Endothelial cell of umbilical vein (primary cell): ENCODE measurements around the gene WAPL. TPM values are rescaled to one million over a fixed set of nuclear protein-coding genes. Genes with fewer than 3 reads are reported as not detected.
A peak's percentile ranks its signal among the peaks of the same experiment; 100 is the strongest.

Experiments used
- BruUV-seq: library from RNA; stranded (reverse); fragments of 400-500 nt; replicated peaks from 2 replicates; lab custom pipeline; 2021; lab: Mats Ljungman, UMichigan
- CTCF ChIA-PET: fragments of 300-600, 350-600 bp; sonication (Branson Sonifier 250); formaldehyde crosslinking; loops from one replicate; lab custom pipeline; 2021; ENCODE audit warnings: antibody characterized with exemption, inconsistent platforms; lab: Charles Lee
- POLR2A ChIA-PET: fragments of 300-600, 350-600 bp; sonication (Branson Sonifier 250); formaldehyde crosslinking; loops from one replicate; lab custom pipeline; 2021; ENCODE audit warnings: antibody characterized with exemption, inconsistent platforms; lab: Charles Lee
- DNase-seq: peaks from one replicate; pipeline ENCODE4 v3.0.0-alpha.2; 2011; ENCODE audit warnings: low read depth, low spot score
- FAIRE-seq: peaks from 2 replicates; lab custom pipeline; 2011; peaks lifted over from hg19 to GRCh38; lab: Jason Lieb, UNC
- H2AFZ ChIP-seq: 2 replicates; pipeline ENCODE4 v1.6.0; 2012; ENCODE audit warnings: low read depth, low read length, control low read depth, inconsistent platforms
- H3K27ac ChIP-seq: 2 replicates; pipeline ENCODE4 v1.5.1; 2011; ENCODE audit warnings: low read depth, mild to moderate bottlenecking, control low read depth, low read length, moderate library complexity; ENCODE audit not compliant: insufficient read depth
- H3K27me3 ChIP-seq, 2 experiments: 2 replicates each; pipeline versions ENCODE4 v1.6.0 to v1.6.1; 2011; ENCODE audit warnings: low read length in 2 of 2, mixed read lengths in 1 of 2; ENCODE audit not compliant: control insufficient read depth in 2 of 2, insufficient read depth in 2 of 2
- H3K36me3 ChIP-seq, 2 experiments: 2 replicates in 1 of 2; 3 replicates in 1 of 2; pipeline ENCODE4 v1.5.1; 2011; ENCODE audit warnings: low read length in 2 of 2, mild to moderate bottlenecking in 1 of 2, moderate library complexity in 1 of 2; ENCODE audit not compliant: control insufficient read depth in 2 of 2, insufficient read depth in 2 of 2; ENCODE audit errors: extremely low read depth in 1 of 2
- H3K4me1 ChIP-seq: 3 replicates; pipeline ENCODE4 v1.5.1; 2011; ENCODE audit warnings: mild to moderate bottlenecking, low read length; ENCODE audit not compliant: control insufficient read depth, insufficient read depth; ENCODE audit errors: extremely low read depth
- H3K4me2 ChIP-seq: 2 replicates; pipeline ENCODE4 v1.6.1; 2011; ENCODE audit warnings: low read length, control low read depth, mixed read lengths; ENCODE audit not compliant: insufficient read depth
- H3K4me3 ChIP-seq, 3 experiments: fragments of 200-600 bp in 1 of 3; sonication (generic), shearing (Covaris generic) in 1 of 3; replicated peaks in 1 of 3; 2 replicates each; pipeline ENCODE4 v1.5.1; 2011 to 2016; ENCODE audit warnings: control low read depth in 3 of 3, low read length in 3 of 3, mild to moderate bottlenecking in 2 of 3, inconsistent platforms in 1 of 3, low read depth in 1 of 3, moderate library complexity in 1 of 3; ENCODE audit not compliant: insufficient read depth in 1 of 3
- H3K79me2 ChIP-seq: 2 replicates; pipeline ENCODE4 v1.6.0; 2012; ENCODE audit warnings: low read length, inconsistent platforms; ENCODE audit not compliant: control insufficient read depth, insufficient read depth
- H3K9ac ChIP-seq: replicated peaks from 2 replicates; pipeline ENCODE3; 2011; ENCODE audit warnings: low read length, control low read depth; ENCODE audit not compliant: insufficient read depth; ENCODE audit errors: extremely low read depth
- H3K9me1 ChIP-seq: replicated peaks from 3 replicates; pipeline ENCODE4 v1.6.0; 2011; ENCODE audit warnings: mild to moderate bottlenecking, low read length; ENCODE audit not compliant: control insufficient read depth, insufficient read depth; ENCODE audit errors: extremely low read depth
- H3K9me3 ChIP-seq: replicated peaks from 2 replicates; pipeline ENCODE4 v1.5.1; 2012; ENCODE audit warnings: low read length, inconsistent platforms; ENCODE audit not compliant: control insufficient read depth, insufficient read depth
- H4K20me1 ChIP-seq: replicated peaks from 2 replicates; pipeline ENCODE3; 2011; ENCODE audit warnings: mild to moderate bottlenecking, low read length; ENCODE audit not compliant: control insufficient read depth, insufficient read depth; ENCODE audit errors: extremely low read depth
- CTCF ChIP-seq, 2 donors: IDR thresholded peaks; 1 replicate in 1 of 2; 2 replicates in 1 of 2; pipeline ENCODE4 v1.5.1; 2011; ENCODE audit warnings: low read length in 2 of 2, mild to moderate bottlenecking in 2 of 2, moderate library complexity in 2 of 2, control low read depth in 1 of 2, inconsistent platforms in 1 of 2, low read depth in 1 of 2; ENCODE audit not compliant: insufficient read depth in 1 of 2; ENCODE audit errors: extremely low read depth in 1 of 2
- EZH2 ChIP-seq: IDR thresholded peaks from 2 replicates; pipeline ENCODE4 v1.6.1; 2012; ENCODE audit warnings: borderline replicate concordance, low read depth, mild to moderate bottlenecking, moderate library complexity, low read length, inconsistent platforms; ENCODE audit not compliant: severe bottlenecking
- FOS ChIP-seq: IDR thresholded peaks from 2 replicates; pipeline ENCODE4 v1.6.1; 2011; ENCODE audit warnings: mild to moderate bottlenecking, low read length, moderate library complexity, borderline replicate concordance; ENCODE audit not compliant: insufficient read depth
- GATA2 ChIP-seq: IDR thresholded peaks from 2 replicates; pipeline ENCODE4 v1.7.0; 2011; ENCODE audit warnings: low read depth, mild to moderate bottlenecking, moderate library complexity, mixed read lengths, low read length; ENCODE audit not compliant: insufficient read length, insufficient read depth
- JUN ChIP-seq: IDR thresholded peaks from 2 replicates; pipeline ENCODE4 v1.6.1; 2011; ENCODE audit warnings: borderline replicate concordance, low read depth; ENCODE audit not compliant: insufficient read length, insufficient read depth
- MAX ChIP-seq: IDR thresholded peaks from 2 replicates; pipeline ENCODE4 v1.6.1; 2011; ENCODE audit not compliant: insufficient read depth, insufficient read length
- MYC ChIP-seq: IDR thresholded peaks from one replicate; pipeline ENCODE4 v1.6.1; 2011; ENCODE audit warnings: mild to moderate bottlenecking, low read depth, low read length
- POLR2A ChIP-seq: IDR thresholded peaks from 2 replicates; pipeline ENCODE4 v1.6.1; 2012; ENCODE audit warnings: low read depth, mild to moderate bottlenecking, control low read depth, low read length
- POLR2AphosphoS5 ChIP-seq: IDR thresholded peaks from 2 replicates; pipeline ENCODE4 v1.6.1; 2012; ENCODE audit warnings: low read depth, mild to moderate bottlenecking, control low read depth, low read length, moderate library complexity; ENCODE audit not compliant: insufficient read depth
- dilution Hi-C: fragments of 300-500 bp; cut with MboI; formaldehyde crosslinking; loops from one replicate; pipeline ENCODE4 v1.15.0; 2019; ENCODE audit warnings: low sequenced_read_pairs; ENCODE audit not compliant: extremely low pct_ligation_motif_present
- intact Hi-C: fragments of 100-400 bp; cut with micrococcal nuclease; formaldehyde crosslinking; loops from one replicate; pipeline ENCODE4 v1.10.0; 2022
- polyA plus RNA-seq, 4 experiments: library from polyadenylated mRNA; depleted of rRNA in 3 of 4; stranded (reverse) in 3 of 4; unstranded in 1 of 4; fragments of >200 nt; gene quantifications; 2 replicates each; pipeline versions ENCODE4 v1.2.1 to v1.2.3, GENCODE V29; 2011 to 2012; ENCODE audit warnings: missing spikeins in 1 of 4
- total RNA-seq: library from RNA; stranded (reverse); gene quantifications from 2 replicates; pipeline ENCODE4 v1.2.3, GENCODE V29; 2021

Gene WAPL
- total and polyA plus RNA-seq, 2 donors (not counting 3 experiments of a cell fraction or from before 2014, with no cell fraction given), result 9.2 to 35.1 TPM

- peak overlapping the region; percentile 71 for H3K4me2 ChIP-seq
- intact Hi-C loops (no loop called here), dilution Hi-C loops (no loop called here)
- no peak overlapping the region for H3K27ac ChIP-seq
- peak; percentile 19 for DNase-seq
- no peaks in the 10 kb centered on the region for H3K79me2 ChIP-seq
- peak overlapping the region; percentile 7 to 45 (median 29) for H3K4me3 ChIP-seq
- H3K9me3 ChIP-seq, result no peaks in the 10 kb centered on the region
- no peaks in the 10 kb centered on the region for H3K9me1 ChIP-seq
- H3K4me1 ChIP-seq, result no peaks in the 10 kb centered on the region
- H3K9ac ChIP-seq, result peak overlapping the region; percentile 32
- ChIA-PET CTCF (interaction anchor here (1.0 to 1.5 kb wide), 2 partner anchors 14 to 135 kb away, joined by 3 to 6 read pairs; partner anchors contain the start of gene WAPL), POLR2A (no interaction called here)
- H4K20me1 ChIP-seq, result no peaks in the 10 kb centered on the region
- TF ChIP-seq MAX, result no peak
- TF ChIP-seq MYC, result no peak
- TF ChIP-seq CTCF (IDR thresholded peaks at IDR 0.05; ENCODE audit: extremely low read depth in 1 of 2, insufficient read depth in 1 of 2, low read depth in 1 of 2, low read length in 2 of 2), result no peak
- no peak for TF ChIP-seq JUN
- TF ChIP-seq POLR2AphosphoS5, result no peak
- no peak for TF ChIP-seq FOS
- TF ChIP-seq EZH2, result no peak
- no peak for TF ChIP-seq GATA2
- TF ChIP-seq POLR2A, result no peak
- peaks cover 0 to 2% of the 10 kb centered on the region in 2 experiments for H3K27me3 ChIP-seq
- FAIRE-seq, result peak; percentile 15
- peak overlapping the region; percentile 97 for H2AFZ ChIP-seq
- BruUV-seq, result no TSS peak
- H3K36me3 ChIP-seq, result no peaks in the 10 kb centered on the region
Observed at GRCh38 chr10:86535132-86535882, 13.7 kb upstream of the WAPL start.
